NCI-H187 (cell line): ENCODE measurements around the gene LBR.

Source experiments
- DNase-seq, 2 experiments: peaks; one replicate each; lab custom pipeline; 2025; lab: John Stamatoyannopoulos, UW

Gene LBR

DNA sequence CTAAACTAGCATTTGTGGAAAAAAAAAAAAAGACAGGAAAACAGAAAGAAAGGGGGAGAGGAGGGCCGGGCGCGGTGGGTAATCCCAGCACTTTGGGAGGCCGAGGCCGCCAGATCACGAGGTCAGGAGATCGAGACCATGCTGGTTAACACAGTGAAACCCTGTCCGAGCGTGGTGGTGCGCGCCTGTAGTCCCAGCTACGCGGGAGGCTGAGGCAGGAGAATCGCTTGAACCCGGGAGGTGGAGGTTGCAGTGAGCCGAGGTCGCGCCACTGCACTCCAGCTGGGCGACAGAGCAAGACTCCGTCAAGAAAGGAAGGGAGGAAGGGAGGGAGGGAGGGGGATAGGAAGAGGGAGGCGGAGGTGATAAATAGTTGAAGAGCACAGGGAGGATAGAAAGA is 54.7 kb downstream of the LBR start:
- no peak for DNase-seq

DNA sequence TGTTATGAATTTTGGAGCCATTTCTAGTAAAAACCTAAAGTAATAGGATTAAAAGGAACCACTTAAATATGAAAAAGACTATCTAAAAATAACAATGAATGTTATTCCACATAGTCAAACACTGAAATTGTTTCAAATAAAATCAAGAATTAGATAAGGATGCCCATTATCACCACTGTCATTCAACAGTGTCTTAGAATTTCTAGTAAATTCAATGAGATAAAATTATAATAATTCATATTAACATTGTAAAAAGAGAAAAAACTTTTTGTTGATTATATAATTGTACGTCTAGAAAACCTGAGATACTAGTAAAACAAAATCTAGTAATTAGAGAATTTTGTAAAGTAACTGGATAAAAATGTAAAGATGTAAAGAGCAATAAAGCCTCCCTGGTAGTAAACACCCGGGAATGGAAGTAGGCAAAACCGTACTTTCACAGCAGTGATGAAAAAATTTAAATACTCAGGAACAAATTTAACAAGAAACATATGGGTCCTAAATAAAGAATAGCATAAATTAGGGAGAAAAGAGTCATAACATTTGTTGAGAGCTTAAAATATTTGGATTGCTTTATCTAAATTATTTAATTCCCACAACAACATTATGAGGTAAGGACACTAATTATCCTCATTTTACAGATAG is 56.4 kb downstream of the LBR start:
- no peak for DNase-seq

DNA sequence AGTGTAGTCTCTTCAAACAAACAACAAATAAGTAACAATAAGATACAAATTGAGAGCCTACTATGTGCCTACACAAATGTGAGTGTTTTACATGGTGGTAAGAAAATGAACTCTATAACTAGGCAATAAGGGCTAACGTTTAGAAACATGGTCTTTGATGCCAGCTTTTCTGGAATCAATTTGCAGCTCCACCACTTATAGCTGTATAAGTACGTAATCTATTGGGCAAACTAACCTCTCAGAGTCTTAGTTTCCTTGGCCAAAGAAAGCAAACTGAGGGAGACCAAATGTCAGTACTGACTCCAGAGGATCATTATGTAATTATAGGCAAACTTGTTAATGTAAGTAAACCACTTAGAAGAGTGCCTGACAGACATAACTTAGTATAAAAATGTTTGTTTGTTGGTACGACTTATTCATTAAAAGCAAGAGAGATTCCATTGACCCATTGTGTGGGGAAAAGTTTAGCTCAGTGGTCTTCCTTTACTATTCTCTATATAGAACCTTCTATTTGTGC is 59.7 kb downstream of the LBR start:
- no peak for DNase-seq

DNA sequence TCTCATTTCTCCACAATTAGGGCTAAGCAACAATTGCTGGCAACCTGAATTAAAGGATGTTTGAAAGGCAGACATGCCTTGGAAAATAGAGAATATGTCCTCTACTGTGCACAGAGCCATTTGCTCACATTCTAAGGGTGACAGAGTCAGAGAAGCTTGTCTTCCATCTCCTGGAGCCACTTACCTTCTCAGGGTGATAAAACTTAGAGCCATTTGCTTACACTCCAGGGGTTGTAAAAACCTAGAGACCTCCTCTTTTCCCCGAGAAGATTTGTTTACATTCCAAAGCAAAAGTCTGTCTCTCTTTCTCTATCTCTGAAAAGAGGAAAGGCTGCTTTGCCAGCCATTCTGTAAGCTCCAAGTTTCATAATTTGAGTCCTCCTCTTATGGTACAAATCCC is 61.3 kb downstream of the LBR start:
- DNase-seq, result no peak

DNA sequence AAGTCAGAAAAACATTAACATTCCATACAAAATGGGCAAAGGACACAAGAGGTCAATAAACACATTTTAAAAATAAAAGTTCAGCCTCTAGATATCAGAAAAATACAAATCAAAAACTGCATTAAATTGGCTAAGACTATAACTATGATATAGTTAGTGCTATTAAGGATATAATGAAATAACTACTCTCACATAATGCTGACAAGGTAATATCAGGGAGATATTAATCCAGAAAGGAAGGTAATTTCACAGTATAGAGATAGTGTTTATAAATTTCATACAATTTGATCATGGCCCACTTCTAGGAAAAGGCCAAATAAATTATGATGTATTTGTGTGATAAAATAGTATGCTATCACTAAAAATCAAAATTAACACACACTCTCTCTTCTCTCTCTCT is 61.8 kb downstream of the LBR start:
- no peak for DNase-seq

DNA sequence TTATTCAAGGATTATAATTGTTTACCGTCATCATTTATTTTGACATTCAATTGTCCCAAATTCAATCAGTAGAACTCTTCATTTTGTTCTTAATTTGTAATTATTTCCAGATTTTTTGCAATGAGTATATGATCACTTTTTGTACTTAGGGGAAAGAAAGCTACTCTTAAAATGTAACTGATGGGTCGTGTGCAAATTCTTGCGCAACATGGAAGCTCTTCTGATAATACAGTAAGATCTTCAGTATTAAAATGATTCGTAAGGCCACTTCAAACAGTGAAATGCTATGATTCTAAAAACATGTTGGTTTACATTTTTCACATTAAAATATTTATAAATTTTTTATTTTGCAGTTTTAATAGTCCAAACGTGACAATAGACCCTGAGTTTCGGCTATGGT is 63.4 kb downstream of the LBR start:
- DNase-seq, result no peak

DNA sequence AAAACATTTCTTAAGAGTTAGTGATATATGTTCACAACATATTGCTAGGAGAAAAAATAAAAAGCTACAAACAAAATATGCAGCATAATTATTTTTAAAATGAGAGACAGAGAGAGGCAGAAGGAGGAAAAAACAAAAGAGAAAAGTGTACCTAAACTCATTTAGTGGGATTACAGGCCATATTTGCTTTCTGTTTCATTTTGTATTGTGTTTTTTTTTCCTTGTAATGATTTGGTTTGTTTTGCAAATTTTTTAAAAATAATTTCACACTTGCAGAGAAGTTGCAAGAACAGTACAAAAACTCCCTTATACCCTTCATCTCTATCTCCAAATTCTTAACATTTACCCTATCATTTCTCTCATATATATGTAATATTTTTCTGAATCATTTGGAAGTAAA is 65.0 kb downstream of the LBR start:
- no peak for DNase-seq

DNA sequence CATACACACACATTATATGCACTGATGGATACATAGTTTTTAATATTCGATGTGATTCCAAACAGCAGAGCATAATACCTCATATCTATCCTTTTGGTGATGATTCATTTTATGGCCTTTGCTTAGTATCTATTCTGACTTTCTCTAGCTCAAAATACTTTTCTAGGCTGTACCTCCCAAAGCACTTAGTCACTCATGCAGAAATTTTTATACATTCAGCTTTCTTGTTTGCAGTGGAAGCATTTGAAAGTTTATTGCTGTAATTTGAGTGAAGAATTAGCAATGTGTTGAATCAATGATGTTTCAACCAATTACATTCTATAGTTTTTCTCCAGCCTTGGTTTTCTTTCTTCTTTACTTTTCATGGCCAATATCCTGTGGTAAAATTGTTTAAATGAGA is 66.7 kb downstream of the LBR start:
- DNase-seq, result no peak

DNA sequence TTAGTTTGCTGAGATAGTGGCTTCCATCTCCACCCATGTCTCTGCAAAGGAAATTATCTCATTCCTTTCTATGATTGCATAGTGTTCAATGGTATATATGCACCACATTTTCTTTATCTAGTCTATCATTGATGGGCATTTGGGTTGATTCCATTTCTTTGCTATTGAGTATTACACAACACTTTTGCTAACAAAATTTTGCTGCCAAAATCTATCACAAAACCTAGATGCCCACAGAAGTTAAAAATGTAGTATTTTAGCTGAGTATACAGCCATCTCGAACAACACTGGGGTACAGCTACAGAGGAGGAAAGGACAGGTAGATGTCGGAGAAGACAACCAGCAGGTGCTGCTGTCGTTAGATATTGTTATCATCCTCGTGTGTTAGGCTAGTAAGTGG is 67.7 kb downstream of the LBR start:
- DNase-seq, result no peak

DNA sequence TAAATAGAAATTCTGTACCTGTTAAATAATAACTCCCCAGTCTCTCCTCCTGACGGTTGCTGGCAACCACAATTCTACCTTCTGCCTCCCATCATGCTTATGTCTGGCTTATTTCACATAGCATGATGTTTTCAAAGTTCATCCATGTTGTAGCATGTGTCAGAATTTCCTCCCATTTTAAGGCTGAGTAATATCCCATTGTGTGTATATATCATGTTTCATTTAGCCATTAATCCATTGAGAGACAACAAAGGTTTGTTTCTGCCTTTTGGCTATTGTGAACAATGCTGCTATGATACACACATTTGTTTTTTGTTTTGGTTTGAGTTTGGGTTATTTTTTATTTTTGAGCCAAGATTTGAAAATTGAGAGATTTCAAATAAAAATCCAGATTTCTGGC is 72.0 kb downstream of the LBR start:
- no peak for DNase-seq

DNA sequence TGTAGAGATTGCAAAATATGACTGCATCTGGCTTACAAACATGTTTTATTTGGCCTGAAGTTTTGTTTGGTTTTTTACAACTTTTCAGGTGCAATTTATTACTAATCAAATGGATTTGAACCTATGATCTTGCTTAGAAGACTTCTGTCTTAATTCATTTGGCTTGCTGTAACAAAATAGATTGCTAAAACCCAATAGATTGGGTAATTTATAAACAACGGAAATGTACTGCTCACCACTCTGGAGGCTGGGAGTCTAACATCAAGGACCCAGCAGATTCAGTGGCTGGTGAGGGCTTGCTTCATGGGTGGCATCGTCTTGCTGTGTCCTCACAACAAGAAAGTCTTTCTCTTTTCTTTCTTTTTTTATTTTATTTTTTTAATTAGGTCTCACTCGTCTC is 72.9 kb downstream of the LBR start:
- DNase-seq, result no peak
